Measurements from ENCODE around the gene EPHB2. TPM values are rescaled to one million over a fixed set of nuclear protein-coding genes. Genes with fewer than 3 reads are reported as not detected.
"Not testable (repeated sequence)": the region's sequence is repeated elsewhere in the genome, so short reads cannot be mapped to it uniquely, and the experiment has no call there.

Gene EPHB2
- total RNA-seq, 1 donor from 2014 or later: not detected

DNA sequence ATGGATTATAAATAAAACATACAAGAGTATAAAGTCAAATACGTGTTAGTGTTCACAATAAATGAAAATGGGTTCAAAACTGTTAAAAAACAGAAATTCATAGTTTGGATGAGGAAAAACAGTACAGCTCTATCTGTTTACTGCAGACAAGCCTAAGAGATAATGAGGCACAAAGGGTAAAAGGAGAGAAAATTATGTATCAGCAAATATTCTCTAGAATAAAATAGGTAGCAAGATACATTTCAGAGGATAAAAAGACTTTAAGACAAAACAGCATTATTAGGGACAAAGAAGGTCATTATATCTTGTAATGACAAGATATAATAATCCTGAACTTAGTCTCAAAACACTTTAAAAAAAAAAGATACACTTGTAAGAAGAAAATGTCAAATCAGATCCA is 123.1 kb downstream of the EPHB2 start:
- intact Hi-C loops (cut with micrococcal nuclease): no loop called here

DNA sequence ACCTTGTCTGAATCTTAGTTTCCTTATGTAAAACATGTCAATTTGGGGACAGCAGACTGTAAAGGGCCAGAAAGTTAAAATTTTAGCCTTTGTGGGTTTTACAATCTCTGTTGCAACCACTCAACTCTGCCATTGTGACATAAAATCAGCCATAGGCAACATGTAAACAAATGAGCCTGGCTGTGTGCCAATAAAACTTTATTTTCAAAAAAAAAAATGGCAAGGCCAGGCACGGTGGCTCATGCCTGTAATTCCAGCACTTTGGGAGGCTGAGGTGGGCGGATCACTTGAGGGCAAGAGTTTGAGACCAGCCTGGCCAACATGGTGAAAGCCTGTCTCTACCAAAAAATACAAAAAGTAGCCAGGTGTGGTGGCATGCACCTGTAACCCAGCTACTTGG is 123.8 kb downstream of the EPHB2 start:
- intact Hi-C loops (cut with micrococcal nuclease): not testable (repeated sequence)

GRCh38 chr1:22835636-22836319 is 125.1 kb downstream of the EPHB2 start:
- intact Hi-C loops (cut with micrococcal nuclease): no loop called here

DNA sequence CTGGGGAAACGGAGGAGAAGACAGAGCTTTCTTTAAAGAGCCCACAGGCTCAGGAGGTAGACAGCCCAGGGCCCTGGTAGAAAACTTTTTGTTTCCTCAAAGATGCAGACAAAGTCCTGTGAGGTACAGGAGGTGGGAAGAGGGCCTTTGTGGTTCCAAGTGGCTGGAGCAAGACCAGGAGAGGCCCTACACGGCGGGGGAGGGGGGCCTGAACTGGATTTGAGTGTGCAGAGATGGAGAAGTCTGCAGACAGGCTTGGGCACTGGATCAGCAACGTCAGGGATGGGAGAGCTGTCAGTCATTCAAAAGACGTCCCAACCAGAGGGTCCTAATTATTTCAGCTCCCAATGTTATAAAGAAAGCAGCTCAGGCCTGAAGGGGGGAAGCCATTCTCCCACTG is 126.2 kb downstream of the EPHB2 start:
- intact Hi-C loops (cut with micrococcal nuclease): no loop called here

- intact Hi-C loops (cut with micrococcal nuclease): no loop called here
Observed at GRCh38 chr1:22837332-22837731, 126.7 kb downstream of the EPHB2 start.

GRCh38 chr1:22838965-22839364 is 128.3 kb downstream of the EPHB2 start:
- intact Hi-C loops (cut with micrococcal nuclease): no loop called here

DNA sequence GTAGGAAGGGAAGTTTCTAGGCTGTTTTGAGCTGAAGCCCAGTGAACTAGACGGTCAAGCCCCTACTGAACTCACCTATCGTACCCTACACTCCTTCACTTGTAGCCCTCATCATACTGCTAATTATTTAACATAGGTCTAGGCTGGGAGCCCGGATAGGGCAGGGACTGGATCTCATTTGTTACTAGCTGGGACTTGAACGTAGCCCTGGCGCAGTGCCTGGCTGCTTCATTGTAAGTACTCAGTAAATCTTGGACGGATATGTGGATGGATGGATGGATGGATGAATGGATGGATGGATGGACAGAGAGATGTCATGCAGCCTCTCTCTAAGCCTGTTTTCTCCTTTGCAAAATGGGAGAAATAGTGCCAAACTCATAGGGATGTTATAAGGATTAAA is 129.2 kb downstream of the EPHB2 start:
- intact Hi-C loops (cut with micrococcal nuclease): no loop called here

- intact Hi-C loops (cut with micrococcal nuclease): no loop called here
Observed at GRCh38 chr1:22841142-22841541, 130.5 kb downstream of the EPHB2 start.

GRCh38 chr1:22841860-22842281 is 131.2 kb downstream of the EPHB2 start:
- intact Hi-C loops (cut with micrococcal nuclease): no loop called here

GRCh38 chr1:22843441-22844183 is 133.0 kb downstream of the EPHB2 start:
- intact Hi-C loops (cut with micrococcal nuclease): not testable (repeated sequence)

GRCh38 chr1:22844621-22845020 is 134.0 kb downstream of the EPHB2 start:
- intact Hi-C loops (cut with micrococcal nuclease): no loop called here

- intact Hi-C loops (cut with micrococcal nuclease): no loop called here
Observed at GRCh38 chr1:22845398-22845935, 134.8 kb downstream of the EPHB2 start.

DNA sequence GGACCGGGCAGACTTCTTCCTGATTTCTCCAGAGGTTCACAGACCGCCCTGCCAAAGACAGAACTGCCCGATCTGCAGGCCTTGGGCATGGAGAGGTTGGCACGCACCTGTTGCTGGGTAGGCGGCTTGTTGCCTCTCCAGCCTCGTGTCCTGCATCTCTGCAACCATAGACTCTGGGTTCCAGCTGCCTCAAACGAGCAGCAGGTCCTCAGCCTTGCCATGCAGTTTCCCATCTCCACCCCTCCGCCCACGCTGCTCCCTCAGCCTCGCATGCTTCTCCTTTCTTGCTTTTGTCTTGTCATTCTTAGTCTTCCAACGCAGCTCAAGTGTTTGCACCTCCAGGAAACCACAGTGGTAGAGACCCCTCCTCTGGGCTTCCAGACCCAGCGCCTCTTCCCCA is 135.8 kb downstream of the EPHB2 start:
- intact Hi-C loops (cut with micrococcal nuclease): no loop called here

GRCh38 chr1:22847249-22847648 is 136.6 kb downstream of the EPHB2 start:
- intact Hi-C loops (cut with micrococcal nuclease): no loop called here

DNA sequence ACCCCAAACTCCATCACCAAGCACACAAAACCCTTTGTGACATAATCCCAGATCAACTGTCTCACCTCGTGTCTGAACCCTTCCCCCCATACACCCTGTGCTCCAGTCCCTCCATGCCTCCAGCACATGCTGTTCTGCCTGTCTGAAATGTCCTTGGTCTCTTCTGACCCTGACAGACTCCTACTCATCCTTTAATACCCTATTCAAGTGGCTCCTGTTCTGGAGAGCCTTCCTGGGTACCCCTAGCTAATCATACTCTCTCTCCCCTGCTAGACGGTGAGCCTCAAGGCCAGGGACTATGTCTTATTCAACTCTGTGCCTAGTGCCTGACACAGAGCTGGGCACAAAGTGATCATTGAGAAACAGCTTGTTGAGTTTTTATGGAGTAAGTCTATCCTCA is 137.1 kb downstream of the EPHB2 start:
- intact Hi-C loops (cut with micrococcal nuclease): no loop called here

GRCh38 chr1:22848405-22848804 is 137.8 kb downstream of the EPHB2 start:
- intact Hi-C loops (cut with micrococcal nuclease): no loop called here

DNA sequence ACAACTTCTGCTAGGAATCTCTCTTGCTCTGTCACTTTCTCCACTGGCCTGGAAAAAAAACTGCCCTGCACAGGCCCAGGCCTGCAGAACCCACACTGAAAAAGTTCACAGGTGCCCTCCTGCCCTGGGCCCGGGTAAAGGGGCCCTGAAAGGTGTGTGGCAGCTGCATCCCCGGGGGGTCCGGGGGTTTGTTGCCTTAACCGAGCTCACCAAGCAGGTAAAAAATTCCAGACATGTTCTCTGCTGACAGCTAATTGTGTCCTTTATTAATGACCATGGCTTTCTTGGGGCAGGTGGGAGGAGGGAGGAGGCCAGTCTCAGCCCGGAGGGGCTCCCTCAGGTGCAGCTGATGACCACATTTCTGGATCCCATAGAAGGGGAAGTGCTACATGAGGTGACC is 139.1 kb downstream of the EPHB2 start:
- intact Hi-C loops (cut with micrococcal nuclease): no loop called here

- intact Hi-C loops (cut with micrococcal nuclease): no loop called here
Observed at GRCh38 chr1:22850281-22850680, 139.6 kb downstream of the EPHB2 start.

GRCh38 chr1:22850681-22851080 is 140.0 kb downstream of the EPHB2 start:
- intact Hi-C loops (cut with micrococcal nuclease): no loop called here

DNA sequence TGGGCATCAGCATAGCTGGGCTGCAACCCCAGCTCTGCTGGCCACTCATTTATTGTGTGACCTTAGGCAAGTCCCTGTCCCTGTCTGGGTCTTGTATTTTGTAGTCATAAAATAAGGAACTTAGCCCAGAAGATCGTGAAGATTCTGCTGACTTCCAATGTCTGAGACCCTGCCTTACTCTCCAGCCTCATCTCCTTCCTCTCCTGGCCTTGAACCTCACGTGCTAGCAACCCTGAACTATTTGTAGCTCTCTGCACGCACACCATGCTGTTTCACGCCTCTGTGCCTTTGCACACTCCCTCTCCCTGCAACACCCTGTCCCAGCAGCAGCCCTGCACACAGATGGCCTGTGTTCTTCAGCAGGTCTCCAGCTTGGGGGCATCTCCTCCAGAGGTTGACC is 140.9 kb downstream of the EPHB2 start:
- intact Hi-C loops (cut with micrococcal nuclease): no loop called here

GRCh38 chr1:22852144-22852655 is 141.6 kb downstream of the EPHB2 start:
- intact Hi-C loops (cut with micrococcal nuclease): no loop called here

GRCh38 chr1:22853651-22854185 is 143.1 kb downstream of the EPHB2 start:
- intact Hi-C loops (cut with micrococcal nuclease): no loop called here
